IMR-90 (cell line): ENCODE measurements around the gene TMPRSS9.

ENCODE experiments used
- BHLHE40 ChIP-seq: fragments of 150-350 bp; IDR thresholded peaks from 2 replicates; pipeline ENCODE4 v1.6.1; 2016; ENCODE audit warnings: mild to moderate bottlenecking, low read depth, low read length
- CEBPB ChIP-seq: IDR thresholded peaks from 2 replicates; pipeline ENCODE4 v1.6.1; 2012; ENCODE audit warnings: low read depth, low read length, improper control_type of control experiment
- CHD1 ChIP-seq: IDR thresholded peaks from 2 replicates; pipeline ENCODE4 v1.6.1; 2012; ENCODE audit warnings: low read depth, low read length, improper control_type of control experiment
- CTCF ChIP-seq: conservative IDR thresholded peaks from 2 replicates; pipeline ENCODE4 v1.5.1; 2012; ENCODE audit warnings: mild to moderate bottlenecking, low read depth, low read length, improper control_type of control experiment
- ELK1 ChIP-seq: fragments of 150-350 bp; IDR thresholded peaks from 2 replicates; pipeline ENCODE4 v1.6.1; 2016; ENCODE audit warnings: low read depth, mild to moderate bottlenecking, low read length, moderate library complexity, borderline replicate concordance
- FOS ChIP-seq: fragments of 150-350 bp; IDR thresholded peaks from 2 replicates; pipeline ENCODE4 v1.6.1; 2016; ENCODE audit warnings: low read depth, low read length
- MAFK ChIP-seq: IDR thresholded peaks from 2 replicates; pipeline ENCODE4 v1.6.1; 2012; ENCODE audit warnings: low read depth, low read length, improper control_type of control experiment
- MXI1 ChIP-seq: IDR thresholded peaks from 2 replicates; pipeline ENCODE4 v1.6.1; 2012; ENCODE audit warnings: low read depth, mild to moderate bottlenecking, low read length, moderate library complexity, borderline replicate concordance
- NFE2L2 ChIP-seq: fragments of 150-350 bp; IDR thresholded peaks from 2 replicates; pipeline ENCODE4 v1.6.1; 2016; ENCODE audit warnings: low read depth, mild to moderate bottlenecking, low read length
- POLR2A ChIP-seq: IDR thresholded peaks from 2 replicates; pipeline ENCODE4 v1.6.1; 2012; ENCODE audit warnings: mild to moderate bottlenecking, low read depth, low read length
- RAD21 ChIP-seq: IDR thresholded peaks from 2 replicates; pipeline ENCODE4 v1.6.1; 2012; ENCODE audit warnings: low read length, improper control_type of control experiment
- RCOR1 ChIP-seq: IDR thresholded peaks from 2 replicates; pipeline ENCODE4 v1.6.1; 2012; ENCODE audit warnings: mild to moderate bottlenecking, low read length, improper control_type of control experiment; ENCODE audit not compliant: insufficient replicate concordance
- SMC3 ChIP-seq: fragments of 150-350 bp; IDR thresholded peaks from 2 replicates; pipeline ENCODE4 v1.6.1; 2016; ENCODE audit warnings: low read depth, mild to moderate bottlenecking, antibody characterized with exemption, low read length, moderate library complexity
- USF2 ChIP-seq: fragments of 150-350 bp; IDR thresholded peaks from 2 replicates; pipeline ENCODE4 v1.6.1; 2017; ENCODE audit warnings: mild to moderate bottlenecking, antibody characterized with exemption, low read length, low read depth

GRCh38 chr19:2330255-2330631 is 29.8 kb upstream of the TMPRSS9 start:
- TF ChIP-seq CTCF (no peak), CHD1 (no peak), POLR2A (no peak), BHLHE40 (no peak), MXI1 (no peak), ELK1 (no peak), SMC3 (no peak), RAD21 (no peak), NFE2L2 (no peak), RCOR1 (no peak), FOS (no peak), CEBPB (no peak), MAFK (no peak), USF2 (no peak)
